Inflammatory macrophage treated with lipopolysaccharide for 4 hours (primary cell): ENCODE data around the gene SNX11.

Experiments
- DNase-seq: peaks from one replicate; pipeline ENCODE4 v3.0.0-alpha.2; 2020

The SNX11 gene

GRCh38 chr17:48100591-48101011 is 7.0 kb upstream of the SNX11 start:
- DNase-seq: no peak

GRCh38 chr17:48101012-48101720 is 6.4 kb upstream of the SNX11 start, which contains the start of gene CBX1:
CBX1 (minus strand) TSS chr17:48101478; CDS start chr17:48077004, 24,474 bp downstream.
- peak; percentile 92 for DNase-seq

GRCh38 chr17:48102043-48102750 is 5.4 kb upstream of the SNX11 start:
- no peak for DNase-seq

GRCh38 chr17:48102798-48103715 is 4.5 kb upstream of the SNX11 start:
- DNase-seq: peak; percentile 52

- DNase-seq: no peak
Observed at GRCh38 chr17:48104440-48104839, 3.1 kb upstream of the SNX11 start.

- DNase-seq: no peak
Observed at GRCh38 chr17:48106802-48107136, 797 bp upstream of the SNX11 start.

GRCh38 chr17:48110761-48111160 is 3.2 kb downstream of the SNX11 start:
- DNase-seq: peak; percentile 53

GRCh38 chr17:48111937-48112241 is 4.3 kb downstream of the SNX11 start:
- no peak for DNase-seq

GRCh38 chr17:48113201-48113676 is 5.7 kb downstream of the SNX11 start:
- DNase-seq: peak; percentile 87

- no peak for DNase-seq
Observed at GRCh38 chr17:48121923-48122664, 14.5 kb downstream of the SNX11 start.

GRCh38 chr17:48122665-48123045 is 15.1 kb downstream of the SNX11 start:
- no peak for DNase-seq

- DNase-seq: no peak
Observed at GRCh38 chr17:48123111-48123510, 15.5 kb downstream of the SNX11 start.

- no peak for DNase-seq
Observed at GRCh38 chr17:48123776-48124388, 16.3 kb downstream of the SNX11 start.

GRCh38 chr17:48125829-48126531 is 18.4 kb downstream of the SNX11 start:
- no peak for DNase-seq

- DNase-seq: no peak
Observed at GRCh38 chr17:48126532-48126850, 18.9 kb downstream of the SNX11 start.

GRCh38 chr17:48127371-48128051 is 19.9 kb downstream of the SNX11 start:
- no peak for DNase-seq

- no peak for DNase-seq
Observed at GRCh38 chr17:48128400-48128799, 20.8 kb downstream of the SNX11 start.

- DNase-seq: no peak
Observed at GRCh38 chr17:48129981-48130380, 22.4 kb downstream of the SNX11 start.

GRCh38 chr17:48131216-48131824 is 23.8 kb downstream of the SNX11 start:
- DNase-seq: peak; percentile 71

- no peak for DNase-seq
Observed at GRCh38 chr17:48132385-48132784, 24.8 kb downstream of the SNX11 start.
